HCT116 (cell line): ENCODE measurements around the gene FLNB.

ENCODE experiments used
- EZH2 ChIP-seq: fragments of 200-600 bp; sonication (generic); IDR thresholded peaks from 2 replicates; pipeline ENCODE4 v1.6.1; 2017; ENCODE audit warnings: antibody characterized with exemption, mixed run types
- POLR2A ChIP-seq: IDR thresholded peaks from 2 replicates; pipeline ENCODE4 v1.7.0; 2011; ENCODE audit warnings: borderline replicate concordance; ENCODE audit not compliant: insufficient read depth, insufficient read length; ENCODE audit errors: extremely low read depth

DNA sequence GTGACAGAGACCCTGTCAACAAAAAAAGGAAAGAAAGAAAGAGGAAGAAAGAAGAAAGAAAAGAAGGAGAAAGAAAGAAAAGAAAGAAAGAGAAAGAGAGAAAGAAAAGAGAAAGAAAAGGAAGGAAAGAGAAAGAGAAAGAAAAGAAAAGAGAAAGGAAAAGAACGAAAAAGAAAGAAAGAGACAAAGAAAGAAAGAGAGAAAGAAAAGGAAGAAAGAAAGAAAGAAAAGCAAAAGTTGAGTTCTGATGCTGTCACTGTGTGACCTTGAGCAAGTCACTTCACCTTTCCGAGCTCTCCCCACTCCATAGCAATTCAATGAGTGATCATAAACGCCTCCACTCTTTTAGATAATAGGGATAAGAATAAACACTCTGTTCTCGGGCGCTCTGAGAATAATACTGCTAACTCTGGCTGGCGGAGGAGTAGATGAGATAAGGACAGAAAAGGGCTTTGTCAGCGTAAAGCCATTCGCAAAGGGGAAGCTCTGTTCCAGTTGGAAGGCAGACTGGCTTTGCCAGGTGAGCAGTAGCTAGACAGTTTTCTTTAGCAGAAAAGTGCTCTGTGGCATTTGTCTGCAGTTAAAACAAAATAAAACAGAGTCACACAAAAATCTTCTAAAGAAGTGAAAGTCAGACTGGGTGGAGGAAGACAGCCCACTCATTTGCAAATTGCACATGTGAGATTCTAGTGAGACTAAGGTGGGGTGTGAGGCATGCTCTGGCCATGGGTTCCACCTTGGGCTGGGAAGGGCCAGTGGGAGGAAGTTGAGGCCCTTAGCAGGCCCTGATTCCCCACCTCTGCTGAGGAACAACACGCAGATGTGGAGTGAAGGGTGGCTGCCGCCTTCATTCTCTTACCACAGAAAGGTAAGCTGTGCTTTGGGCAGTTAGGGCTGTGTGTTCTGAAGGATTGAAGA is 9.6 kb upstream of the FLNB start:
- TF ChIP-seq EZH2 (no peak), POLR2A (no peak)
